Measurements from ENCODE around the gene FBXL12.
"Not testable (repeated sequence)": the region's sequence is repeated elsewhere in the genome, so short reads cannot be mapped to it uniquely, and the experiment has no call there.

Gene FBXL12

DNA sequence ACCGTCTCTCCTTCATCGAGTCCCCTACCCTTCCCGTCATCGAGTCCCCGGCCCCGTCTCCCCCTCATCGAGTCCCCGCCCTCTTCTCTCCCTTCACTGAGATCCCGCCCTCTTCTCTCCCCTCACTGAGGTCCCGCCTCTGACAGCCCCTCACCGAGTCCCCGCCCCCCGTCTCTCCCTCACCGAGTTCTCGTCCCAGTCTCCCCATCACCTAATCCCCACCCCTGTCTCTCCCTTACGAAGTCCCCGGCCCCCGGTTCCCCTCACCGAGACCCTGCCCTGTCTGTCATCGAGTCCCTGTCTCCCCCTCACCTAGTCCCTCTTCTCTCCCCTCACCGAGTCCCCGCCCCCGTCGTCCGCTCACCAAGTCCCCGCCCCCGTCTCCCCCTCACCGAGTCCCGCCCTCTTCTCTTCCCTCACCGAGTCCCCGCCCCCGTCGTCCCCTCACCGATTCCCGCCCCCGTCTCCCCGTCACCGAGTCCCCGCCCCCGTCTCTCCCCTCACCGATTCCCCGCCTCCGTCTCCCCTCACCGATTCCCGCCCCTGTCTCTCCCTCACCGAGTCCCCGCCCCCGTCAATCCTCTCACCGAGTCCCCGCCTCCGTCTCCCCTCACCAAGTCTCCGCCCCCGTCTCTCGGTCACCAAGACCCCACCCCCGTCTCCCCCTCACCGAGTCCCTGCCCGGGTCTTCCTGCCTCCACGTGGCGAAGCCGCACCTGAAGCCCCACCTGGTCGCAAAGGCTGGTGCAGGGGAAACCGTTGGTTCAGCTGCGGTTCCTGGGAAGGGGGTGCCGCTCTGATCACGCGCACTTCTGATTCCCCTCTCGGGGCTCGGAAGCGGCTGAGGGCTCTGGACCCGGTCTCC, 26.4 kb downstream of the FBXL12 start:
- peak; percentile 92 for DNase-seq (ENCODE audit: low read depth)

DNA sequence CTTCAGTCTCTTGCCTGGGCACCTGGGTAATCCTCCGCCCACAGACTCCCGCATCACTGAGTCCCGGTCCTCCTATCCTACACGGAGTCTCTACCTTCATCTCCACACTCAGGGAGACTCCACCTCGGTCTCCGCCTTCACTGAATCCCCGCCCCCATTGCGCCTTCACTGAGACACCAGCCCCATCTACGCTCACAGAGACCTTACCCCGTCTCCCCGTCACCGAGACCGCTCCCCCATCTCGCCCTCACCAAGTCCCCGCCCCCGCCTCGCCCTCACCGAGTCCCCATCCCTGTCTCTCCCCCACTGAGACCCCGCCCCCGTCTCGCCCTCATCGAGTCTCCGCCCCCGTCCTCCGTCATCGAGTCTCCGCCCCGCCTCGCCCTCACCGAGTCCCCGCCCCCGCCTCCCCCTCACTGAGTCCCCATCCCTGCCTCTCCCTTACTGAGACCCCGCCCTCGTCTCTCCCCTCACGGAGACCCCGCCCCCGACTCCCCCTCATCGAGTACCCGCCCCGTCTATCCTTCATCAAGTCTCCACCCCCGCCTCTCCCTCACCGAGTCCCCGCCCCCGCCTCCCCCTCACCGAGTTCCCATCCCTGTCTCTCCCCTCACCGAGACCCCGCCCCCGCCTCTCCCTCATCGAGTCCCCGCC, 27.2 kb downstream of the FBXL12 start:
- DNase-seq (ENCODE audit: low read depth), result peak; percentile 94

DNA sequence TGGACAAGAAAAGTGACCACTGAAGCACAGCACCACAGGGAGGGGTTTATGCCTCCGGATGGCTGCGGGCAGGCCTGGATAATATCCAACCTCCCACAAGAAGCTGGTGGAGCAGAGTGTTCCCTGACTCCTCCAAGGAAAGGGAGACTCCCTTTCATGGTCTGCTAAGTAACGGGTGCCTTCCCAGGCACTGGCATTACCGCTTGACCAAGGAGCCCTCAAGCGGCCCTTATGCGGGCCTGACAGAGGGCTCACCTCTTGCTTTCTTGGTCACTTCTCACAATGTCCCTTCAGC, 27.9 kb downstream of the FBXL12 start:
- not testable (repeated sequence) for DNase-seq (ENCODE audit: low read depth)

DNA sequence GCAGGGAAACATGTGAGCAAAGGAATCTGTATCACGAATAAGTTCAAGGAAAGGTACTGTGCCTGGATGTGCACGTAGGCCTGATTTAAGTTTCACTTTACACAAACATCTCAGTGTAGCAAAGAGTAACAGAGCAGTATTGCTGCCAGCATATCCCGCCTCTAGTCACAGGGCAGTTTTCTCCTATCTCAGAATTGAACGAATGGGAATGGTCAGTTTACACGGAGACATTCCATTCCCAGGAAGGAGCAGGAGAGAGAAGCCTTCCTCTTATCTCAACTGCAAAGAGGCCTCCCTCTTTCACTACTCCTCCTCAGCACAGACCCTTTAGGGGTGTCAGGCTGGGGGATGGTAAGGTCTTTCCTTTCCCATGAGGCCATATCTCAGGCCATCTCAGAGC, 29.3 kb downstream of the FBXL12 start:
- not testable (repeated sequence) for DNase-seq (ENCODE audit: low read depth)

DNA sequence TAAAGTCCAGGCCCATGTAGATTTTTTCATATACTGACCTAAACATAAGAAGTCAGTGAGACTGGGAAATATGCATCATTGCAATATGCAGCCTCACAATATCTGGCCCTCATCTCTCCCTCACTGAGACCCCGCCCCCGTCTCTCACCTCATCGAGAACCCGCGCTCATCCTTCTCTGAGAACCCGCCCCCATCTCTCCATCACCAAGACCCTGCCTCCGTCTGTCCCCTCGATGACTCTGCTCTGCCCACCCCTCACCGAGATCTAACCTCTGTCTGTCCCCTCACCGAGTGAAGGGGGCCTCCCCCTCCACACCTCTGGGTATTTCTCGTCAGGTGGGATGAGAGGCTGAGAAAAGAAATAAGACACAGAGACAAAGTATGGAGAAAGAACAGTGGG, 29.8 kb downstream of the FBXL12 start:
- no peak for DNase-seq (ENCODE audit: low read depth)

DNA sequence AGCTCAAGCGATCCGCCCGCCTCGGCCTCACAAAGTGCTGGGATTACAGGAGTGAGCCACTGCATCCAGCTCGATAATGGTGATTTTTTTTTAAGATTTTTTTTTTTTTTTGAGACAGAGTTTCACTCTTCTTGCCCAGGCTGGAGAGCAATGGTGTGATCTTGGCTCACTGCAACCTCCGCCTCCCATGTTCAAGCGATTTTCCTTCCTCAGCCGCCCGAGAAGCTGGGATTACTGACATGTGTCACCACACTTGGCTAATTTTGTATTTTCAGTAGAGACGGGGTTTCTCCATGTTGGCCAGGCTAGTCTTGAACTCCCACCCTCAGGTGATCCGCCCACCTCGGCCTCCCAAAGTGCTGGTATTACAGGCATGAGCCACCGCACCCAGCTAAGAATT, 30.3 kb downstream of the FBXL12 start:
- not testable (repeated sequence) for DNase-seq (ENCODE audit: low read depth)

DNA sequence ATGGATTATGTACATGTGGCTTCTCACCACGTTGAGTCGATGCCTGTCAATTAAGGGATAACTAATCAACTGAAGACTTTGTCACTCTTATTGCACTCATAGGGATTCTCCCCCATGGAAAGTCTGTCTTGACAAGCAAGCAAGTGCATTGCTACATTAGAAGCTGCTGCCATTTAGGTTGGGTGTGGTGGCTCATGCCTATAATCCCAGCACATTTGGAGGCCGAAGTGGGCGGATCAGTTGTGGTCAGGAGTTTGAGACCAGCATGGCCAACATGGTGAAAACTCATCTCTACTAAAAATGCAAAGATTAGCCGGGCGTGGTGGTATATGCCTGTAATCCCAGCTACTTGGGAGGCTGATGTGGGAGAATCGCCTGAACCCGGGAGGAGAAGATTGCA, 32.1 kb downstream of the FBXL12 start:
- no peak for DNase-seq (ENCODE audit: low read depth)

DNA sequence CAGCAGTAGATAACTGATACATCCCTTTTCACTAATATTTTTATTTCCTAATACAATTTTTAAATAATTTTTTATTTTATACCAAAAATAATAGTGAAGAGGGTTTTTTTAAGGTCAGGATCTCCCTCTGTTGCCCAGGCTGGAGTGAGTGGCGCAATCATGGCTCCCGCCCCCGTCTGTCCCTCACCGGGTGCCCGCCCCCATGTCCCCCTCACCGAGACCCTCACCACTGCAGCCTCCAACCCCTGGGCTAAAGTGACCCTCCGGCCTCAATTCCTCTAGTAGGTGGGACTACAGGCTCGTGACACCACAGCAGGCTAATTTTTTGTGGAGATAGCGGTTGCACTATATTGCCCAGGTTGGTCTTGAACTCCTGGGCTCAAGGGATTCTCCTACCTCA, 32.5 kb downstream of the FBXL12 start:
- DNase-seq (ENCODE audit: low read depth), result no peak

DNA sequence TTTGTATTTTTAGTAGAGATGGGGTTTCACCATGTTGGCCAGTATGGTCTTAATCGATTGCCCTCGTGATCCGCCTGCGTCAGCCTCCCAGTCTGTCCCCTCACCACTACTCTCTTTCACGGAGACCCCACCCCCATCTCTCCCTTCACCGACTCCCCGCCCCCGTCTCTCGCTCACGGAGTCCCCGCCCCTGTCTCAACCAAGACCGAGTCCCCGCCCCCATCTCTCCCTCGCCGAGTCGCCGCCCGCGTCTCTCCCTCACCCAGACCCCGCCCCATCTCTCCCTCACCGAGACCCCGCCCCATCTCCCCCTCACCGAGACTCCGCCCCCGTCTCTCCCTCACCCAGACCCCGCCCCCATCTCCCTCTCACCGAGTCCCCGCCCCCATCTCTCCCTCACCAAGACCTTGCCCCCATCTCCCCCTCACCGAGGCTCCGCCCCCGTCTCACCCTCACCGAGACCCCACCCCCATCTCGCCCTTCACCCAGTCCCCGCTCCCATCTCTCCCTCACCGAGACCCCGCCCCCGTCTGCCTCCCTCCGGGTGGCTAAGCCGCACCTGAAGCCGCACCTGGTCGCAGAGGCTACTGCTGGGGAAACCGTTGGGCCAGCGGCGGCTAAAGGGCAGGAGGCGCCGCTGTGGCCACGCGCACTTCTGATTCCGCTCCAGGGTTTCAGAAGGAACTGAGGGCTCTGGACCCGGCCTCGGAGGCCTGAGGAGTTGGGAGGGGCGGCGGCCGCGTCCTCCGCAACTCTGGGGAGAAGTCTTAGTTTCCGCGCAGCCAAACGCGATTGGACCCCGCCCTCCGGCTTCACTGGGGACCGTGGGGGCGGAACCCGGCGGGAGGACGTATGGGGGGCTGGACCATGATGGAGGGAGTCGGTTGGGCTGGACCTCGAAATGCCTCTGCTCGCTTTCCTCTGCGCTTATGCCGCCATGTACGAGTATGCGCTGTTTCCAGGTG, 33.2 kb downstream of the FBXL12 start:
- peak; percentile 96 for DNase-seq (ENCODE audit: low read depth)

DNA sequence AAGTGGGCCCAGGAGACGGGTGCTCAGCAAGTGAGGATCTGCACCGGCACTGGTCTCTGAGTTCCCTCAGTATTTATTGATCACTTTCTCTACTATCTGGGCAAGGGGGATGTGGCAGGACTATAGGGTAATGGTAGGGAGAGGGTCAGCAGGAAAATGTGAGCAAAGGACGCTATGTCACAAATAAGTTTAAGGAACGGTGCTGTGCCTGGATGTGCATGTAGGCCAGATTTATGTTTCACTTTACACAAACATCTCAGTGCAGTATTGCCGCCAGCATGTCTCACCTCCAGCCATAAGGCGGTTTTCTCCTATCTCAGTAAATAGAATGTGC, 34.7 kb downstream of the FBXL12 start:
- DNase-seq (ENCODE audit: low read depth), result not testable (repeated sequence)

DNA sequence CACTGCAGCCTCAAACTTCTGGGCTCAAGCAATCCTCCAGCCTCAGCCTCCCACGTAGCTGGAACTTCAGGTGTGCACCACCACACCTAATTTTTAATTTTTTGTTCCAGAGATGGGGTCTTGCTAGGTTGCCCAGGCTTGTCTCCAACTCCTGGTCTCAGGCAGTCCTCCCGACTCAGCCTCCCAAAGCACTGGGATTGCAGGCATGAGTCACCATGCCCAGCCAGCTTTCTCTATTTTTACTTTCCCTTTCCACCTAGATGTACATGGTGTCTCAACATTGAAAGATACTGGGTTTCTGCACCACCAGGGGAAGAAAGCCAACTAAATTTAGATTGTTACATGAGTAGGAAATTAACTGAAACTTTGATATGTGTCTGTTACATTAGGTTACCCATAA, 36.5 kb downstream of the FBXL12 start:
- DNase-seq (ENCODE audit: low read depth), result no peak

DNA sequence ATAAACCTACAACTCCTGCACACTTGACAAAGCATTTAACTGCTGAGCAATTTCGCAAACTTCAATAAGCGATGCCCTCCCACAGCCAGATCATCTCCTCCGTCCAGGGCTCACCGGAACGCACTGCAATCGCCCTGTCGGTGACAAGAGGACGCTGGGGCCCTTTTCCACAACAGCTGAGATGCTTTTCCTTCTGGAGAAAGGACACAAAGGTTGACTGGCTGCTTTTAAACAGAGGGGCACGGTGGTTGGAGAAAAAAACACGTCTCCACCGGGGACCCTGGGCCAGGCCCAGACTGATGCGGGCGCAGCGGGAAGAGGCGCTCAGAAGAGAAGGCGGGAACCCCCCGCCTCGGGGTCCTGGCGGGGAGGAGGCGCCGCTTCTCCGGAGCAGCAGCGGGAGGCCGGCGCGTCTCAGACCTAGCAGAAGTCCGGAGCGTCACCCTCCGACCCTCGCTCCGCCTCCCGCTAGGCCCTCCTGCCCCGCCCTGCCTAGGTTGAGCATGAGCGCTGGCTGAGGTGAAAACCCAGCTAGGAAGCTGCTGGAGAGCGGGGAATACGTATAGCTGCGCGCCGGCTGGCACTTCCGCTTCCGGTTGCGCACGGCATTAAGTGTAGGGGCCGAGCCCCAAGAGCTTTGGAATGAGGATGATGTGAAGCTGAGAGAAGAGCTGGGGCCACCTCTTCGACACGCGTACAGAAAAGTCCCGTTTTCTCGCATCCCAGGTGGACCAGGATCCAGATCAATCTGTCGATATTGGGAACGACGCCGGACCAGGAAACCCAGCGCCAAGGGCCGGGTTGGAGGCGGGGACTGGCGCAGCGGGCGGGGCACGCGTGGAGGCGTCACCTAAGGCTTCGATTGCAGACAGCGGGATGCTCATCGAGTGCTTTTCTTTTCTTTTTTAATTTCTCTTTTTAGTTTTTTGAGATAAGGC, 50.4 kb downstream of the FBXL12 start, which contains the start of gene ZNF846:
ZNF846 (minus strand) TSS at position 564 of the 938 bp plus-strand sequence. CDS start 3,788 bp downstream, outside the sequence.
- DNase-seq (ENCODE audit: low read depth), result peak; percentile 85

All from stimulated activated CD8-positive, alpha-beta memory T cell treated with anti-CD3 and anti-CD28 coated beads, Interleukin-12 subunit alpha, Interleukin-12 subunit beta, amount 100 ng/mL, for 1 hour (primary cell).